Stimulated activated CD4-positive, alpha-beta T cell treated with anti-CD3 and anti-CD28 coated beads, Interleukin-12 subunit alpha, Interleukin-12 subunit beta, amount 100 ng/mL, for 4 hours (primary cell): ENCODE measurements around the gene SEZ6.

Source experiments
- DNase-seq: peaks from one replicate; pipeline ENCODE4 v3.0.0-alpha.2; 2020

The SEZ6 gene

GRCh38 chr17:29005936-29006511 is at the start of gene SEZ6:
Gene SEZ6 (minus strand): TSS chr17:29006033. CDS start chr17:29005869, 164 bp downstream.
- DNase-seq: peak; percentile 71

GRCh38 chr17:29054835-29055234 is 49.0 kb upstream of the SEZ6 start:
- no peak for DNase-seq

- DNase-seq: no peak
Measured at GRCh38 chr17:29051731-29052130, 45.9 kb upstream of the SEZ6 start.

GRCh38 chr17:29051194-29051593 is 45.4 kb upstream of the SEZ6 start:
- no peak for DNase-seq

- DNase-seq: no peak
Measured at GRCh38 chr17:29050176-29050575, 44.3 kb upstream of the SEZ6 start.

GRCh38 chr17:29049541-29050145 is 43.8 kb upstream of the SEZ6 start:
- no peak for DNase-seq

- DNase-seq: no peak
Measured at GRCh38 chr17:29048440-29049368, 42.9 kb upstream of the SEZ6 start.

- no peak for DNase-seq
Measured at GRCh38 chr17:29046473-29046839, 40.6 kb upstream of the SEZ6 start.

- DNase-seq: no peak
Measured at GRCh38 chr17:29045734-29046472, 40.1 kb upstream of the SEZ6 start.

GRCh38 chr17:29045026-29045425 is 39.2 kb upstream of the SEZ6 start:
- no peak for DNase-seq

- no peak for DNase-seq
Measured at GRCh38 chr17:29043539-29044145, 37.8 kb upstream of the SEZ6 start.

GRCh38 chr17:29042679-29043538 is 37.1 kb upstream of the SEZ6 start, which contains the start of gene PIPOX:
Gene PIPOX (plus strand): TSS chr17:29043141. CDS start chr17:29043226, 85 bp downstream.
- DNase-seq: no peak

GRCh38 chr17:29042026-29042678 is 36.3 kb upstream of the SEZ6 start:
- DNase-seq: no peak

GRCh38 chr17:29041571-29041970 is 35.7 kb upstream of the SEZ6 start:
- no peak for DNase-seq

GRCh38 chr17:29041091-29041490 is 35.3 kb upstream of the SEZ6 start:
- no peak for DNase-seq

- DNase-seq: no peak
Measured at GRCh38 chr17:29039764-29040598, 34.1 kb upstream of the SEZ6 start.

GRCh38 chr17:29038085-29038795 is 32.4 kb upstream of the SEZ6 start:
- no peak for DNase-seq

- DNase-seq: no peak
Measured at GRCh38 chr17:29037739-29038084, 31.9 kb upstream of the SEZ6 start.

GRCh38 chr17:29036584-29036983 is 30.8 kb upstream of the SEZ6 start:
- no peak for DNase-seq

GRCh38 chr17:29034510-29034909 is 28.7 kb upstream of the SEZ6 start:
- no peak for DNase-seq
